Raji (cell line): ENCODE measurements around the gene ADGRB2.

Experiments used
- POLR2A ChIP-seq: IDR thresholded peaks from 2 replicates; pipeline ENCODE4 v1.6.1; 2011; ENCODE audit warnings: low read depth, low read length, control low read depth; ENCODE audit not compliant: insufficient read depth

The ADGRB2 gene

DNA sequence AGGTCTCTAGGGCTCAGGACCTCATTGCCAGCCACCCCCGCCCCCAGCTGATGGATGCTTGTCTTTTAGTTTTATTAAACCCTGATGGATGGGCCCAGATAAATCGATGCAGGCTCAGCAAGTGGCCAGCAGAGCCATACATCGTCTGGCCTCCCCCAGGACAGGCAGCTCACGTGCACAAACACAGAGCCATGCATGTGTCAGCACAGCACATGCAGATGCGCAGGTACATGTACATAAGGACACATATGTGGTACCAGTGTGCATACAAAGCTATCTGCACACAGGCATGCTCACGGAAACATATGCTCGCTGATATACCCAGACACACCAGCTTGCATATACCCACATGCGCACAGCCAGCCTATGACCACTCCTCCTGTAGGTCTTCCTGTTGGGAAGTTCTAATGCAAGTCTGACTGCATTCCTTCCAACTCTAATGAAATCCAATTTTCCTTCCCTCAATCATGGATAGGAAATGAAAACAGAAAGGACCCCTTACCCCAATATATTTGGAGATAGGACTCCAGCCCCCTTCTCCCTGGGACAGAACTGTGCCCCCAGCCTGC is 61.2 kb downstream of the ADGRB2 start:
- TF ChIP-seq POLR2A = no peak

DNA sequence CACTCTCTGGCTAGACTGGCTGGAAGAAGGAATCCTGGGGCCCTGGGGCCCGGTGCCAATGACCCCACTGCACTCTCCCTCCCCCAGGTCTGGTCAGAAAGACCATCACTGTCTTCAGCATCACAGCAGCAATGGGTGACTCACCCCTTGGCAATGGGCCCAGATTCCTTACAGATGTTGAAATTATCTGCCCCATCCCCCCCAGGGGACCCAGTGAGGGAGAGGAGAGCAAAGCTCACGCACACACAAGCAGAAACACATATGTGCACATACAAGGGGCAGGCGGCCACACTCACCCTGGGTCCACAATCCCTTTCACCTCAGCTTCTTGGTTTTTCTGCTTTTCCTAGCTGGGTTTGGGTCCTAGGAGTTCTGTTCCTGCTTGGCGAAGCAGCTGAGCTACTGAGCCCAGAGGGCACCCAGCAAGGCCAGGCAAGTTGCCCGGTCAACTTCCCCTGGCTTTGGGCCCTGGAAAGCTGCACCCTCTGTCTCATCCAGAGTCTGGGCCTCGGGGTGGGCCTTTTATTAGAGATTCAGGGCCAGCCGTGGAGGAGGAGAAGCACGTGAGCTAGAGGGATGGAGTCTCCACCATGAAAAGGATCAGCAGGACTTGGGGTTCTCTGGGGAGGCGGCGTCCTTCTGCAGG is 62.9 kb downstream of the ADGRB2 start:
- no peak for TF ChIP-seq POLR2A

DNA sequence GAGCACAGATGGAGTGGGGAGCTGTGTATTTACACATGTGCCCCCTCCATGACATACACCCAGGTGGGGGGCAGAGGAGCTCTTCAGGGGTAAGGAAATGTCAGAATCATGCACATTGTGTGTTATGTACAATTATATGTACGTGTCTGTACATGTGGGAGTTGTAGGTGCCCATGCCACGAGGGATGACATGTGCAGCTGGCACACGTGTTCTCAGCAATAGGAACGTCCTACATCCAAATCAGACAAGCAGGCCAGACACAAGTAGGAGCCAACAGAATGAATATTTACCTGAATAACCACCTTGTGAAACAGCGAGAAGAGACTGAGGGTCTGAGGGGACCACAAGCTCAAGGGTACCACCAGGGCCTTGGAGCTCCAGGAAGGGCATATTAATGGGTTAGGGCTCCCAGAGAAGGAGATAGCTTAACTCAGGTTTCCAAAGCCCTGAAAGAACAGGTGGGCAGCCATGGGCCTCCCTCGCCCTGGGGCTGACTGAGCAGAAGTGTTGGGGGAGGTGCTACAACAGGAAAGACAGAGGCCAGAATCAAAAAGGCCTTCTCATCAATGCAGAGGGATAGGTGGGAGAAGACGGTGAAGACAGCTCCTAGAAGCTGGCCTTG is 63.6 kb downstream of the ADGRB2 start:
- no peak for TF ChIP-seq POLR2A

DNA sequence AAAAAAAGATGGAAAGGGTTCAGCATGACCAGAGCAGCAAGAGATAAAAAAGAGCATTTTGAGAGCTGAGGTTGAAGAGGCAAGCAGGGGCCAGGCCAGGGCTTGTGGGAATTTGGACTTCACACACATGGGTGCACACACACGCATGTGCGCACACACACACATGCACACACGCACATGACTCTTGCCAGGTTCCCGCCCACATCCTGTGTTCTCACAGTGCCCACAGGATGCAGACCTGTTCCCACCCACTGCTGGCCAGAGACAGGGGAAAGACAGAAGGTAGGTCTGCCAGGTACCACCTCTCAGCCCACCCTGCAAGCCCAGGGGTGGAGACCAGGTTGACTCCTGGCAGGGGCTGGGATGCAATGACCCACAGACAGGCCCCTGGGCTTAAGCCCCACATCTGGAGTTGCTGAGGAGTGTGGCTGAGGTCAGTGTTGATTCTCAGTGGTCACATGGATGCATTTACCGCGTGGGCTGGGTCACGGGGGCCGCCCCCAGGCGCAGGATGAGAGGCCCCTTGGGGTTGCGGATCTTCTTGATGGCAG is 64.7 kb downstream of the ADGRB2 start:
- no peak for TF ChIP-seq POLR2A

DNA sequence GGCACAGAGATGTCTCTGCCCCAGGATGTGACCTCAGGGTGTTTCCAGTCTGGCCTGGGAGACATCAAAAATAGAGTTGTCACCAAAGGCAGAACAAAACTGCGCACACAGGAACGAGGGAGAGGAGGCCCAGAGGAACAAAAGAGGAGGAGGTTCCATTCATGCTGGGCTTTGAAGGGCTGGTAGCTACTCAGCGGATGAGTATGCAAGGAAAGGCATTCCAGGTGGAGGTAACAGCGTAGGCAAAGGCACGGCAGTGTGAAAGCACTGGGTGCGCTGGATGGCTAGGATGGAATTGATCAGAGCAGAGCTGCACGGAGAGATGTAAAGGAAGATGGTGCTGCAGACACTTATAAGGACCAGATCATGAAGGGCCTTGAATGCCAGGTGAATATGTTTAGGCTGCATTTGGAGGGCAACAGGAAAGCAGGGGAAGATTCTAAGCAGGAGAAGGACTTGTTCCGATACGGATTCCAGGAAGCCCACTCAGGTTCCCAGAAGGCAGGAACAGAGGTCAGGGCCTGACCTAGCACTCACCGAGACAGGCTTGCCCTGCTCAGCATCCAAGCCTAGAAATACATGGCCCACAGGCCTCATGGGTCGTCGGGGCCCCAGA is 66.7 kb downstream of the ADGRB2 start:
- no peak for TF ChIP-seq POLR2A

DNA sequence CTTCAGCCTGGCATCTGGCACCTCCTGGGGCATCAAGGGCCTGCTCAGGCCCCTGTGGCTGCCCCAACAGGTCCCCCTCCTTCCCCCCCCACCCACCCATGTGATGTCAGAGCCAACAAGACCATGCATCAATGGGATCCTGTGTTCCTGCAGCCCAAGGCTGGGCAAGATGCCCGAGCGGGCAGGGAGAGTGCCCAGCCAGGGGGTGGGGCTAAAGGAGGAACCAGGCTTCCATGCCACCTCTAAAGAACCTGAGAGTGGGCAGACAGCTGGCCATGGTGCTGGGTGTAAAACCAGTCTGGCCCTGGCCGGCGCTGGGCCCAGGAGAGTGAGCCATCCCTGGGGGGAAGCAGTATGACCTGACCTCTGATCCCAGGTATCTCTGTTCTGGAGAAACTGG is 67.9 kb downstream of the ADGRB2 start:
- TF ChIP-seq POLR2A = no peak

DNA sequence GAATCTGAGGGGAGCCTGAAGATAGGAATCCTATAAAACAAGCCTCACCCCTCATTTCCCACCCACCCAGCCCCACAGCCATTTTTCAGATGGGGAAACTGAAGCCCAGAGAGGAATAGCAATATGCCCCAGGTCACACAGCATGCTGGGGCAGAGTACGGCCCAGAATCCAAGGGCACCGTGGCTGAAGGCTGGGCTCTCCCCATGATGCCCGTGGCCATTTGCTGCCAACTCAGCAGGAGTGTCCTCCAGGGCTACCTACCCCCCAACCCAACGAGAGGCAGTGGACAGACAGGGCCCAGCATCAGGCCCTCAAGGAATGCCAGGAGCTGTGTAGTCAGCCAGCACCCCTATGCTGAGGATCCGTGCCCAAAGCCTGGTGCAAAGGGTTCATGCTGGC is 68.8 kb downstream of the ADGRB2 start:
- no peak for TF ChIP-seq POLR2A

DNA sequence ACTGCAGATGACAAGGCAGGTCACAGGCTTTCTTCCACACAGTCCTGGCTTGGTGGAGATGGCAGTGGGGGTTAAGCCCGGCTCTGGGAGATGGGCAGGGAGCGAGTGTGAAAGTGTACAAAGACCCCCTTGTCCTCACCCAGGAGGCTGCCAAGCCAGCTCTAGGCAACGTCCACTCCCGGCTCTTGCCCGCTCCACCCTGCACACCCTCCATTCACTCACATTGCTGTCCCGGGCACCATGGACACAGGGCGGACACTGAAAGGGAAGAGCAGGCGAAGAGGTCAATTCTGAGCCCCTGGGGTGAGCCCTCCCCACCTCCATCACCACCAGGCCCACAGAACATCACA is 69.2 kb downstream of the ADGRB2 start:
- no peak for TF ChIP-seq POLR2A

DNA sequence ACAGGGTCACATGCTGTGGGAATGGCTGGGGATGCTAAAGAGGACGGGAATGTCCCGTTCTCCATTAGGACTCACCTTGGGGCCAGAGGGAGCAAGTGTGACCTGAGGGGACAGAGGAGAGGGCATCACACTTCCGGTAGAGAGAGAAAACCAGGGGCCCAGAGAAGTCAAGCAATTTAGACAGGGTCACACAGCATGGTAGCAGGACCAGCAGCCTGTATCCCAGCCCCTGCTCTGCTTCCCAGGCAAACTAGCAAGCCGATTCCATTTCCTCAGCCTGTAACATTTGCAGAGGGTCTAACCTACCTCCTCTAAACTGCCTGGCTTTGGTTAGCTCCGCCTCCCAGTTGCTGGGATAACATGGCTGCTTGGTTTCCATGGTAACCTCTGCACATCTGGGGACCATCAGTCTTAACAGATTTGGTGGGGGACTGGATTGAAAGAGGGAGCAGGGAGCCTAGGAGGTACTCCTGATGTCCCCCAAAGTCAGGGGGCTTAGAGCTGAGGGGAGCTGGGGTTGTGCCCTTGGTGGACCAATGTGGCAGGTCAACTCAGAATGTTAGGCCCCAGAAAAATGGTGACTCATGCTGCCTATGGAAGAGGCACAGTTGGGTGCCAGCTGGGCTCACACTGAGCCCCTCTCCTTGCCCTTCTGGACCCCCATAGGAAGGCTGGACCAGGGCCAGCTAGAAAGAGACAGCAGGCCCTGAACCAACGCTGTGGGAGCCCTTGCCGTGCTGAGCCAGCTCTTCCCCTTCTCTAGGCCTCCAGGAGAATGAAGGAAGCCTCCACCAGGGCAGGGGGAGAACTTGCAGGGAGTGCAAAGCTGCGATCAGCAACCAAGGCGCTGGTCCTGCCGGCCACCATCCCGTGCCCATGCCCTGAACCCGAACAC is 69.8 kb downstream of the ADGRB2 start:
- TF ChIP-seq POLR2A = no peak

DNA sequence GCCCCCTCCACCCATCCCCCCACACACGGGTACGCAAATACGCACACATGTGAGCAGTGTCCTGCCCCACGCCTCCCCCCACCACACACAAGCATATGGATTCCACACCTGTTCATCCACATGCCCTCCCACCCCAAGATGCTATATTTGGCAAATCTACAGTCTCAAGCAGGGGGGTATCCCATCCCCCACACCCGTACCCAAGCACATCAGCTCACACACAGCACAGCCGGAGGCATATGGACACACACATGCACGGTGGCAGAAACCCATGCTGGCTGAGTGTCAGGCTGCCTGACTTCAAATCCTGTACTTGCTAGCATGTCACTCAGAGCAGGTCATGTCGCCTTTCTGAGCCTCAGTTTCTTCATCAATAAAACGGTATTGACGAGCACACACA is 70.9 kb downstream of the ADGRB2 start:
- TF ChIP-seq POLR2A = no peak

DNA sequence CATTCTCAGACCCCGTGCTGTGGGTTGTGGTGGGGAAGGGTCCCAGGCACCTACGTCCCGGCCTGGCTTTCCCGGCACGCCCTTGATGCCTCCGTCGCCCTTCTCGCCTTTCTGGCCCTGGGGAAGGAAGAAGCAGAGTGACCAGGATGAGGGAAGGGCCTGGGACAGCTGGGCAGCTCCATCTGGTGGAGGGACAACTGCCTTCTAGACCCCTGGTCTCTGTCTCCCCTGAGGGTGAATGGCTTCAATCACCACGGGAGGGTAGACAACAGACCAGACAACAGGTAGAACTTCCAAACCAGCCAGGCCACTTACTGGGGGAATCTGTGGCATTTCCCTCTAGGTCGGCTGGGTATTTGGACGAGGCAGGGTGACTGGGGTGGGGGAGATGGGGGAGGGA is 72.2 kb downstream of the ADGRB2 start:
- TF ChIP-seq POLR2A = no peak

DNA sequence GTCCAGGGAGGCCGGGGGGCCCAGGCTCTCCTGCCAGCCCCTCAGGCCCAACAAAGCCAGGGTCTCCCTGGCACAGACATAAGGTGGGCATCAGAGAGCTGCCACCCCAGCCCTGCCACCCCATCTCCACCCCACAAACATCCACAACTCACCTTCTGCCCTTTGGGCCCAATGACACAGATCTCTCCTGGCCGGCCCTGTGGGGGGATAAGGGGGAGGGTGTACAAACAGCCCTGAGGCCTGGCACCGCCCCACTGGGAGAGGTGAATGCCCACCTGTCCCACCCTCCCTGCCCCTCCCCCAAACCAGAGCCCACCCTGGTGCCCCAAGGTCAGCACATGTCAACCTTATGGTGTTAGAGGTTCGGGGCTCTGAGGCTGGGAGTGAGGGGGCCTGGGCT is 72.7 kb downstream of the ADGRB2 start:
- no peak for TF ChIP-seq POLR2A

DNA sequence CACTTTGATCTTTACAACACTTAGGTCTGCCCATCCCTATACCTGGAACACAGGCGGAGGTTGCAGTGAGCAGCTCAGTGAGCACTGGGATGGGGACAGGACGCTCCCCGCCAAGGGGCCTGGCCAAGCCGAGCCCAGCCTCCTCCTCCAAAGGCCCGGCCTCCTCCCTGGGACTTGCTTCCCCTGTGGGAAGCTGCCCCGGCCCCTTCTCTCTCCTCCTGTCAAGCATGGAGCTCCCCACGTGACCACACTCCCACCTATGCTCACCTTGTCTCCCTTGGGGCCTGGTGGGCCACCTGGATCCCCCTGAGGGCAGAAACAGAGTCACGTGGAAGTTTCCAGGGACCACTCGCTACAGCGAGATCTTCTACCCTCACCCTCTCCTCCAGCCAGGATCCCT is 73.2 kb downstream of the ADGRB2 start:
- TF ChIP-seq POLR2A = no peak

DNA sequence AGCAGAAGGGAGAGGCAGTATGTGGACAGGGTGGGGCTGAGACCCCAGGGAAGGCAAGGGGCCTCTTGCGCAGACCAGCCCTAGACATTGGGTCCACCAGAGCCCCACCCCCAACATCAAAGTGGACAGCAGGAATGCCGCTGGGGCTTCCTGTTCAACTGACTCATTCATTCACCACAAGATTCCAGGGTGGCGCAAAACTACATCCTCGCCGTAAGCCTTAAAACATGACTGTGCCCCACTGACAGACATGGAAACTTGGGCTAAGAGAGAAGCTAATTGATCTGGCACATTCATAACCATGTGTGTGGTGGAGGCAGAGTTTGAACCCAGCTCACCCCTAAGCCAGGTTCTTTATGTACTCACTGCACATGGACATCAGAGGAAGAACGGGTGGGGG is 74.3 kb downstream of the ADGRB2 start:
- TF ChIP-seq POLR2A = no peak

DNA sequence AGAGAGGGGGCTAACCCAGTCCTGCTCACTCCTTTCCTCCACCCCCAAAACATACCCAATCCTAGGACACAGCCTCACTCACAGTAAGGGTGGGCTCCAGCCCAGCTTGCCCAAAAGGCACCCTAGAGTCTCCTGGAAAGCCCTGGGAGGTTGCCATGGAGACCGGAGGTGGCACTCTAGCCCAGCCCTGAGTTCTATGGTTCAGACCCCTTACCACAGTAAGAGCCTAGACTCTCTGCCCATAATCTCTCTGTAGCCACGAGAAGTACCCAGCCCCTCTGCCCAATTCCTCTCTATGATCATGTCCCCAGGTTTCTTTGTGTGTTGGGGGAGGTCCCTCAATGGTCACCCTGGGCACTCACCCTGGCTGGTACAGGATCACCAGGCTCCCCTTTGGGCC is 74.8 kb downstream of the ADGRB2 start:
- TF ChIP-seq POLR2A = no peak
